Measurements from ENCODE around the gene JMJD6. TPM values are rescaled to one million over a fixed set of nuclear protein-coding genes. Genes with fewer than 3 reads are reported as not detected.
"Not testable (repeated sequence)": the region's sequence is repeated elsewhere in the genome, so short reads cannot be mapped to it uniquely, and the experiment has no call there.

Gene JMJD6
- total RNA-seq, 1 donor from 2014 or later: 11.7 TPM

DNA sequence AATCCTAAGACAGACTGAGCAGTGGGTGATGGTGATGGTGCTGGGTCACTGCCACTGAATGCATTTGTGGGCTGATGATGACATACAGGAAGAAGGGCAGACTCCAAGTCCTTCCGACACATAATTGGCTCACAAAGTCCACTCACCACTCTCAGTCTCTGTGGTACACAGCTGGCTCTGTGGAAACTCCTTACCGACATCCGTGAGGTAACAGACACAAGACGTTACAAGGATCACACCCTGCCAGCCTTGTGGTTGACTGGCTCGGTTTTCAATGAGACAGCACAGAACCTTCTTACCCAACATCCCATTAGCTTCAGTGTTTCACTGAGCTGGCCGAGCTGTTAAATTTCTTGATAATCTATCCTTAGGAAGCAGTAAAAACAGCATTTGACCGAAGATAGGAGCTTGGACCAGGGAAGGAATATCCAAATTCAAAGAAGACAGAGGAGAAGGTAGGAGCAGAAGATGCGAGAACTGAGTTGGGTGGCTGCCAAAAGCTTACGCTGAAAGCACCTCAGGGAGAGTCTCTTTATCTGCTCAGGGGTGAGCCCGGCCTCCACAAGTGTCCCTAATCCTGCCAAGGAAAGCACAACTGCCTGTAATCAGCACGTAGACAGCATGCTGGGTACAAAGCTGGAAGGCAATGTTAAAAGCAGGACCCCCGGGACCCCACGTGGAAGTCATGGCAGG is 10.1 kb downstream of the JMJD6 start:
- peak in 1 of 2 donors; percentile 67 for DNase-seq (ENCODE audit: low read depth in 2 of 2)

GRCh38 chr17:76715496-76715830 is 10.9 kb downstream of the JMJD6 start:
- no peak for DNase-seq (ENCODE audit: low read depth in 2 of 2)

DNA sequence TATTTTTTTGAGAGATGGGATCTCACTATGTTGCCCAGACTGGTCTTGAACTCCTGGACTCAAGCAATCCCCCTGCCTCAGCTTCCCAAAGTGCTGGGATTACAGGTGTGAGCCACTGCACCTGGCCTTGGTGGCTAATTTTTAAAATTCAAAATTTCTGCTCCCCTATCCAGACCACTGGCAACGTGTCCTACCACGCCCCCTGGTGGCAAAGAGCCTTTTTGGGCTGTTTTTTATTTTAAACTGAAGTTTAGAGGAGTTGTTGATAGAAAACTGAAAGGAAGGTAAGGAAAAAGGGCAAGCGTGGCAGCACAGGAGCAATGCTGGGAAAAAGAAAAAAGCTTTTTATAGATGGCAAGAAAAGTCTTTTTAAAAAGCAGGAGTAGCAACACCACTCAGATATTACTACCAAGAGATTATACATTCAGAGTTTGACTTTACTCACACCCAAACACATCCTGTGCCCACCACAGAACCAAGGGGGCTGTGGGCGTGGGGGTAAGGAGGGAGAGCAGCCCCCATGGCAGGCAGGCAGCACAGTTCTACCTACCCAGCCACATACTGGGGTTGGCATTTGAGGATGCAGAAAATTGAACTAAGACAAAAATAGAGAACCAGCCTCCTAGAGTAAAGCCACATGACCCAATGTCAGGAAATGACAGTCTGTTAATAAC is 11.4 kb downstream of the JMJD6 start:
- peak in 1 of 2 donors; percentile 59 for DNase-seq (ENCODE audit: low read depth in 2 of 2)

GRCh38 chr17:76714336-76714735 is 12.1 kb downstream of the JMJD6 start:
- no peak for DNase-seq (ENCODE audit: low read depth in 2 of 2)

- no peak for DNase-seq (ENCODE audit: low read depth in 2 of 2)
These were observed 12.6 kb downstream of the JMJD6 start for GRCh38 chr17:76713765-76714164.

DNA sequence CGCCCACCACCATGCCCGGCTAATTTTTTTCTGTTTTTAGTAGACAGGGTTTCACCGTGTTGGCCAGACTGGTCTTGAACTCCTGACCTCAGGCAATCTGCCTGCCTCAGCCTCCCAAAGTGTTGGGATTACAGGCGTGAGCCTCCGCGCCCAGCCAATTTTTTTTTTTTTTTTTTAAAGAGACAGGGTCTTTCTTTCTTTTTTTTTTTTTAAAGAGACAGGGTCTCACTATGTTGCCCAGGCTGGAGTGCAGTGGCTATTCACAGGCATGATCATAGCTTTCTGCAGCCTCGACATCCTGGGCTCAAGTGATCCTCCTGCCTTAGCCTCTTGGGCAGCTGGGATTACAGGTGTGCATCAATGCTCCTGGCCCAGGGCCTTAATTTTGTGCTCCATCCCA is 14.1 kb downstream of the JMJD6 start:
- not testable (repeated sequence) for DNase-seq (ENCODE audit: low read depth in 2 of 2)

DNA sequence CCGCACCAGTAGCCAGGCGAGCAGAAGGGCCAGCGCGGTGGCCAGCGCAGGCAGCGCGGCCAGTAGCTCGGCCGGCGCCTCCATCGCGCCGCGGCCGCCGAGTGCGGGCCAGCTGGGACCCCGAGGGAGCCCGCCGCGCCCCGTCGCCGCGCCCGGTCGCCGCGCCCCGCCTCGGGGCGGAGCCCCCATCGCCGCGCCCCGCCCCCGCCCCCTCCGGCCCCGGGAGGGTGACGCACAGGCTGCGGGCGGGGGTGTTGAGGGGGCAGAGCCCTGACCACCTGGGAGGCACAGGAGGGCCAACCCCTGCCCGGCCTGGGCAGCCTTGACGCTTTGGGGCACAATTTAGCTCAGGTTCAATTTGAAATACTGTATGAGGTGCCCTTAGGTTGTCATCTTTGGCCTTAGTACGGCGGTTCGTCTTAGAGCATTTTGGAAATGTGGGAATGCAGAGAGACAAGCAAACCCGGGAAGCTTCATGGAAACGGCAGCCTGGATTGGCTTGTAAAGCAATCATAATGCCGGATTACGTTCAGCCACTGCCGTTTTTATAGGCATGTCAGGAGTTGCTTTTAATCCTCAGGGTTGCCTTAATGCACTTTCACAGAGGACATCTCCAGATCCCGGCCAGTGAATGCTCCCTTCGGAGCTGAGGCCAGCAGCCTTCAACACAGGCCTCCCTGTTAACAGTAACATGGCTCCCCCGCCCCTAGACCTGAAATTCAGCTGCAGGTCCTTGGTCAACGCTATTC is 15.4 kb downstream of the JMJD6 start, which contains the start of gene MXRA7:
Gene MXRA7 (minus strand): TSS at position 103 of the 749 bp plus-strand sequence. CDS start 19 bp downstream, at position 84.
- peak in 1 of 2 donors; percentile 70 for DNase-seq (ENCODE audit: low read depth in 2 of 2)

DNA sequence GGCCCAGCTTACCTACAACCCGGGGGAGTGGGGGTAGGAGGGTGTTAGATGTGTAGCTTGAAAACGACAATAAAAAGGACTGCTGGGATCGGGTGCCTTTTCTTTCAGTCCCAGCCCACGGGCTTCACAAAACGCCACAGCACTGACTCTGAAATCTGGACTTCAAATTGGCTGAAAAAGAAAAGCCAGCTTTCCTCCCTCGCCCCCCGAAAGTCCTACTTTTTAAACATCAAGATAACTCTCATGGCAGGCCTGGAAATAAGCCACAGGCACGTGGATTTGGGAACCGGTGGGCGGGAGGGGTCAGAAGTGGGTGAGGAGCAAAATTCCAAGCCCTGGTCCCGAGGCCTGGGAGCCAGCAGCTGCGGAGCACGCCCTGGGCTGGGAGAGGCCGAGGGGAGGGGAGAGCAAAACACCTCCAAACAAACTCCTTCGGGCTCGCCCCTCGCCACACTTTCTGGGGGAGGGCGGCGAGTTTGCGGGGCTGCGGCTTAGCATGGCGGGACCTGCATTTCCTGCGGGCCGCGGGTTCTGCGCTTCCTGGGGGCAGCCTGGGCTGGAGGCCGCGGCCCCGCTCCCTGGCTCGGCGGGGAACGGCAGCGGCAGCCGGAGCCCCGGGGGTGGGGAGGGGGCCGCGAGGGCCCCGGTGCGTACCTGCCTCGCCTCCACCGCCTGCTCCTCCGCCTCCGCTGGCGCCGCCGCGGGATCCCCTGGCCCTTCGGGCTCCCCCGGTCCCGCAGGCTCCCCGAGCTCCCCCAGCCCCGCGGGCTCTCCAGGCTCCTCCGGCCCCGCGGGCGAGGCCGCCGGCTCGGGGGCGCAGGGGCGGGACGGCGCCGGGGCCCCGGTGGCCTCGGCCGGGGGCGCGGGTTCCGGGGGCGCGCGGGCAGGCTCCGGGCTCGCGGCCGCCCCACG is 16.2 kb downstream of the JMJD6 start:
- not testable (repeated sequence) for DNase-seq (ENCODE audit: low read depth in 2 of 2)

DNA sequence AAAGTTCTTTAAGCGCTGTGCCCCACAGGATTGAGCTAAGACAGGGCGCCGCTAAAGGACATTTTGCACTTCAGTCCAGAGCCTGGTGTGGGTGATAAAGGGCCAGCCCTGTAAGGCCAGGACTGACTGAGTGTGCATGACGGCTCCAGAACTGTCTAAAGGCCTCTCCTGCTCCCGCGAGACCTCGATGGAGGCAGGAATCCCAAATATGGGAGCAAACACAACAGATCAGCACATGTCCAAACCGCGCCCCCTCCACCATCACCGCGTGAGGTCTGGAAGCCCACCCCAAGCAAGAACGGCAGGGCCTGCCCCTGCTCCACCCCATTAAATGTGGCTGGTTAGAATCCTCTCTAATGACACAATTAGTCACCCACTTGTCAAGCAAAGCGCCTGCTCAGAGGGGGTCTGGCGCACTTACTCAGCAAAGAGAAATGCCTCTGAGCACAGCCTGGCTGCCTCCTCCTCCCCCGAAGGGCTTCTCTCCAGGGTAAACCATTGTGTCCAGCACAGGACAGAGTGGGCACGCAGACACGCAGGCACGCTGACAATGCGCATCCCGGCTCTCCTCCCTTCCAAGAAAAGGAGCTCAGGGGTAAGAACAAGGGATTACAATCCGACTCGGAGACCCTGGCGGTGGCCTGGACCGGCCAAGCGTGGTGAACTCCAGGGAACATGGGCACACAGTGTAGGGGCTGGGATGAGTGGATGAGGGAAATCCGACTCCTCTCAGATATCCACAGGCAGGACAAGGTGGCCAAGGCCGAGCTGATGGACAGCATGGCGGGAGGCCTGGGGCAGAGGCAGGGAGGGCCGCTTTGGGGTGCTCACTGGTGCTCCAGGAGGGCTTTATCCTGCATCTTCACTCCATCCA is 17.1 kb downstream of the JMJD6 start:
- DNase-seq (ENCODE audit: low read depth in 2 of 2): peak in 1 of 2 donors; percentile 70

- no peak for DNase-seq (ENCODE audit: low read depth in 2 of 2)
These were observed 18.2 kb downstream of the JMJD6 start for GRCh38 chr17:76707985-76708807.

DNA sequence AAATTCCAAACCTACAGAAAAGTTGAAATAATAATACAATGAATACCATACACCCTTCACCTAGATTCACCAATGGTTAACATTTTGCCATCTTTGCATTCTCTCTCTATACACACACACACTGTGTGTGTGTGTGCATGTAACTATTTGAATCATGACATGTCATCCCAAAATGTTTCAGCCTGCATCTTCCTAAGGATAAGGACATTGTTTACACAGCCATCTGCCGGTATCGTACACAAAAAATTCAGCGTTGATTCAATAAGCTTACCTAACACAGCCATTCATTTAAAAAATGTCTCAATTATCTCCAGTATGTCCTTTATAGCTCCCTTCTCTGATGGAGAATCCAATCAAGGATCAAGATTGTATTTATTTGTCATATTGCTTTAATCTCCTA is 19.6 kb downstream of the JMJD6 start:
- no peak for DNase-seq (ENCODE audit: low read depth in 2 of 2)

DNA sequence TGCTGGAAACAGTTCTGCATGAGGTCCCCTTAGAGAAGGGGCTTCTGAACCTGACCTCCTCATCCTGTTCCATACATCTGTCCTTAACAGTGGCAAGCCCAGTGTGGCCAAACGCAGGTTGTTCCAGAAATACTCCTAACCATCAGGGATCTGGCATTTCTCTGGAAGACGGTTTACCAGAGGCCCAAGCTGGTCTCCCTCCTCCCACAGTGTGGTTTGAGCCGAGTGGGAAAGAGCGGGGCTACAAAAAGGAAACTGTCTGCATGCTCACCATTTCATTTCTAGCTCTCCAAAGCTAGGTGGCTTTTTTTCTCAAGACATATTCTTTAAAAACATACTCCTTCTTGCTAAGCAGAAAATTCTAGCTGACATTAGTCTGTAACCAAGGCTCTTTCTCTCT is 21.6 kb downstream of the JMJD6 start:
- no peak for DNase-seq (ENCODE audit: low read depth in 2 of 2)

GRCh38 chr17:76702941-76703637 is 23.3 kb downstream of the JMJD6 start:
- no peak for DNase-seq (ENCODE audit: low read depth in 2 of 2)

DNA sequence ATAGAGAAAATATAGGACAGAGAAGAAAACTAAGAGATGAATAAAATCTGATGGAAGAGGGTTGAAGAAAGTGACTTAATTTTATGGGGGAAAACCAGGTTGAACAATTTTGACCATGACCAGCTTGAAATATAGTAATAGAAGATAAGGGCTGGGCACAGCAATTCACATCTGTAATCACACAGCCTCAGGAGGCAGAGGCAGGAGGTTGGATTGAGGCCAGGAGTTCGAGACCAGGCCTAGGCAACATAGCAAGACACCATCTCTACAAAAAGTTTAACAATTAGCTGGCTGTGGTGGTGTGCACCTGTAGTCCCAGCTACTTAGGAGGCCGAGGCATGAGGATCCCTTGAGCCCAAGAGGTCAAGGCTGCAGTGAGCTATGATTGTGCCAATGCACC is 24.3 kb downstream of the JMJD6 start:
- DNase-seq (ENCODE audit: low read depth in 2 of 2): no peak

DNA sequence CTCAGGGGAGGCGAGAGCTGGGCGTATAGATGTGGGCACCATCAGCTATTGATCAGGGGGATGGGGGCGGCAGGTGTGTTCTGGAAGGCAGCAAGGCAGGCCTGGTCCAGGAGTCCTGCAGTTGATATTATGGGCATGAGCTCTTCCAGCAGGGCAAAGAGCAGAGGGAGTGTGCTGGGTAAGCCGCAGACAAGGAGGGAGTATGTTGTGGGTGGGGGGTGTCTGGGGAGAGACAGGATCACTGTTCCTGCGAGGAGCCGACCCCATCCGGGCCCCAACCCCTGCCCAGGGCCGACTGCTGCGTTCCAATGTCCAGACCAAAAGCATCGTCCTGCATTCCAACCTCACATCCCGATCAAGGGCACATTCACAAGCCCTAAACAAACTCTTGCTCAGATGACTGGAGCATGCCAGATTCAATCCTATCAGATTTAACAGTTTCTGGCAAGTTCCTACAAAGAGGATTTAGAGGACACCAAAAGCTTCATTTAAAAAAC is 24.9 kb downstream of the JMJD6 start:
- DNase-seq (ENCODE audit: low read depth in 2 of 2): no peak

- peak in 1 of 2 donors; percentile 89 for DNase-seq (ENCODE audit: low read depth in 2 of 2)
These were observed 25.6 kb downstream of the JMJD6 start for GRCh38 chr17:76700617-76701470.

DNA sequence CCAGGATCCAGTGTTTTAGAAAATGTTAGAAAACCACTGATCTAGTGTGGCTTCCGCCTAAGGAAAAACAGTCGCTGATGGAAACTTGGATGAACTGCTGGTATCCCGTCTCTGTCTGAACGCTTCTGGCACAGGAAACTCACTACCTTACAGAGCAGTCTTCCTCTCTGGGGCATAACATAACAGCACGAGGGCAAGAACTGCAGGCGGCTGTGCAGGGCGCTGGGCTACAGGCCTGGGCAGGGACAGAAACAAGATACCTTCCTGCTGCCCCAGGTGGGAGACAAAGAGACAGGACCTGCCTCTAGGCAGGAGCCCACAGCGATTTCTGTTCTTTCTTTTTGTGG is 26.2 kb downstream of the JMJD6 start:
- peak in 1 of 2 donors; percentile 63 for DNase-seq (ENCODE audit: low read depth in 2 of 2)

DNA sequence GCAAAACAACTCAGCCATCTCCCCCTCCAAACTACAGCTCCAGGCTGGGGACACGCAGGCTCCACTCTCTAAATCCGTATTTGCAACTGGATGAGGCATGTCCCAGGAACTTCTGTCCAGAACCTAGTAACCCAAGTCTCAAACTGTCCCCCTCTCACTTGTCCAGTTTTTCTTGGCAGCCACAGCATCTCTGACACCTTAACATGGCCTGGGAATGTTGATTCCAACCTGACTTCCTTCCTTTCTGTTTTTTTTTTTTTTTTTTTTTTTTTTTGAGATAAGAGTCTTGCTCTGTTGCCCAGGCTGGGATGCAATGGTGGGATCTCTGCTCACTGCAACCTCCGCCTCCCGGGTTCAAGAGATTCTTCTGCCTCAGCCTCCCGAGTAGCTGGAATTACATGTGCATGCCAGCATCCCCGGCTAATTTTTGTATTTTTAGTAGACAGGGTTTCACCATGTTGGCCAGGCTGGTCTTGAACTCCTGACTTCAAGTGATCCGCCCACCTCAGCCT is 27.9 kb downstream of the JMJD6 start:
- not testable (repeated sequence) for DNase-seq (ENCODE audit: low read depth in 2 of 2)

Measured in dermis microvascular lymphatic vessel endothelial cell (primary cell).